ENCODE results near the gene KCNQ1OT1.

The KCNQ1OT1 gene

DNA sequence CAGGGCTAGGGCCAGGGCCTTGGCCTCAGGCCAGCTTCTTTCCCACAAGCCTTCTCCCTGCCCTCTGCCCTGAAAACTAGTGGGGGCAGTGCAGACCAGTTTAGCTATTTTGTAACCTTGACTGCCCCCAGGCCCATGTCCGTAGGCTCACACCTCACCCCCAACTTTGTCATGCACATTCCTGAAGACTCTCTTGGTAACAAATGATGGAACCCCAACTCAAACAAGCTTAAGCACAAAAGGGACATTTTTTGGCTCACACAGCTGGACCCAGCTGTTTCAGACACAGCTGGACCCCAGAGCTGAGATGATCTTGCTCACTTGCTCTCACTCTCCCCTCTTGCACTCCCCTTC is 46.6 kb downstream of the KCNQ1OT1 start:
- DNase-seq (ENCODE audit: low read depth): no peak
- H3K4me3 ChIP-seq (ENCODE audit: low read depth, low read length): no peak overlapping the region
- TF ChIP-seq, protein P1, sequence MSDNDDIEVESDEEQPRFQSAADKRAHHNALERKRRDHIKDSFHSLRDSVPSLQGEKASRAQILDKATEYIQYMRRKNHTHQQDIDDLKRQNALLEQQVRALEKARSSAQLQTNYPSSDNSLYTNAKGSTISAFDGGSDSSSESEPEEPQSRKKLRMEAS (IDR thresholded peaks at IDR 0.05; ENCODE audit: low read depth, low read length): no peak
- TF ChIP-seq POLR2A (IDR thresholded peaks at IDR 0.05; ENCODE audit: extremely low read depth, insufficient read length) (no peak), MYC (IDR thresholded peaks at IDR 0.05; ENCODE audit: low read depth, low read length) (no peak)
- TF ChIP-seq, protein P2, sequence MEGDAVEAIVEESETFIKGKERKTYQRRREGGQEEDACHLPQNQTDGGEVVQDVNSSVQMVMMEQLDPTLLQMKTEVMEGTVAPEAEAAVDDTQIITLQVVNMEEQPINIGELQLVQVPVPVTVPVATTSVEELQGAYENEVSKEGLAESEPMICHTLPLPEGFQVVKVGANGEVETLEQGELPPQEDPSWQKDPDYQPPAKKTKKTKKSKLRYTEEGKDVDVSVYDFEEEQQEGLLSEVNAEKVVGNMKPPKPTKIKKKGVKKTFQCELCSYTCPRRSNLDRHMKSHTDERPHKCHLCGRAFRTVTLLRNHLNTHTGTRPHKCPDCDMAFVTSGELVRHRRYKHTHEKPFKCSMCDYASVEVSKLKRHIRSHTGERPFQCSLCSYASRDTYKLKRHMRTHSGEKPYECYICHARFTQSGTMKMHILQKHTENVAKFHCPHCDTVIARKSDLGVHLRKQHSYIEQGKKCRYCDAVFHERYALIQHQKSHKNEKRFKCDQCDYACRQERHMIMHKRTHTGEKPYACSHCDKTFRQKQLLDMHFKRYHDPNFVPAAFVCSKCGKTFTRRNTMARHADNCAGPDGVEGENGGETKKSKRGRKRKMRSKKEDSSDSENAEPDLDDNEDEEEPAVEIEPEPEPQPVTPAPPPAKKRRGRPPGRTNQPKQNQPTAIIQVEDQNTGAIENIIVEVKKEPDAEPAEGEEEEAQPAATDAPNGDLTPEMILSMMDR (IDR thresholded peaks at IDR 0.05; ENCODE audit: low read depth, low read length): no peak

DNA sequence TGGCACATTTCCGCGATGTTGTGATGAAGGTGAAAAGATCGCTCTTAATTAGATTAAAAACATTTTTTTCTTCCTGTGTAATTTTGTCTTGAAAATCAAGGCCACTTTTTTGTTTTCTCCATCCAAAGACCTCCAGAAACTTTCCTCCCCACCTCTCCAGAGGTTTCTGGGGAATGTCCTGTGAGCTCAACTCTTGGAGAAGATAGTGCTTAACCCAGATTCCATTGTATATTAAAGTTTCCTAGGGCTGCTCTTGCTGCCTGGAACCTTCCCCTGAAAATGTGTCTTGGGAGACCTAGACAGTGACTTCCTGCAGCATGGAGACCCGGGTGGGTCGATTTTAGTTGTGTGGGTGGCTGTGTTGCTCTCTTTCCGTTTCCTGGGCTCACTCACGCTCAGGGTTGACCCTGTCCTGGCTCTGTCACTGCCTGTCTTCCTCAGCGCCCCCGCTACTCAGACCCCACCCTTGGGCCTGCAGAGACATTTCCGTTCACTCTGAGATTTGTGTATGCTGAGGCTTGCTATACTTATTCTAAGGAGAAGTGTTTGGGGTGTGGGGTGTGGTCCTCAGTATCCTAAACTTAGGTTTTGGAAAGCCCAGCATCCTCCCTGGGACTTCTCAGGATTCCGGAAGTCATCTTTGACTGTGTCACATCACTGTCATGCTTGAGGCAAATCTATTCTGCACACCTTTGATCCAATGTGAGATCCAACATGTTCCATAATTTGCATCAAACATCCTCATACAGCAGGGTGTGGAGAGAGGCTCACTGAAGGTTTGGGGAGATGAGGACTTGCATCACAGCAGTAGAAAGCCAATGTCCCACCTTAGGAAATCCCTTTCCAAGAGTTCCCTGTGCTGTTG is 47.2 kb downstream of the KCNQ1OT1 start:
- TF ChIP-seq, protein P1 (IDR thresholded peaks at IDR 0.05; ENCODE audit: low read depth, low read length): no peak
- TF ChIP-seq, protein P2 (IDR thresholded peaks at IDR 0.05; ENCODE audit: low read depth, low read length): no peak
- TF ChIP-seq POLR2A (IDR thresholded peaks at IDR 0.05; ENCODE audit: extremely low read depth, insufficient read length): no peak
- no peak for TF ChIP-seq MYC (IDR thresholded peaks at IDR 0.05; ENCODE audit: low read depth, low read length)
- DNase-seq (ENCODE audit: low read depth): no peak
- H3K4me3 ChIP-seq (ENCODE audit: low read depth, low read length): no peak overlapping the region

DNA sequence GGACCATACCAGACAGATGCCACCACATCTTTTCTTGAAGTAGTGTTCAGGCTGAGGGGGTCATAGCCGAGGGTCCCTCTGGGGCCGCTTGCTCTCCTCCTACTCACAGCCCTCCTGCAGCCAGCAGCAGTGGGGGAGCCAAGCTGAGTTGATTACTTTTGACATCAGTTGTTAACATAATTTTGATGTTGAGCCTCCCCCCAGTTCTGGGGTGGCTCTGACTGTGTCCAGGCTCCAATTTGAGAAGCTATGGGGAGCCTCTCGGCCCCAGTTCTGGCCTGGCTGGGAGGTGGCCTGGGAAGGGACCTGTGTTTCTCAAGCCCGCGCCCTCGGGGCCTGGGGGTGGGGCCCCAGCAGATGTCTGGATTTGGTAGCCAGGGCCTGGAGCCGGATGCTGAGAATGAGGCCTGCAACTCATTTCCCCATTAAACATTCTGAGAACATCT is 47.9 kb downstream of the KCNQ1OT1 start:
- no peak for DNase-seq (ENCODE audit: low read depth)
- TF ChIP-seq, protein P2 (IDR thresholded peaks at IDR 0.05; ENCODE audit: low read depth, low read length): no peak
- TF ChIP-seq MYC (IDR thresholded peaks at IDR 0.05; ENCODE audit: low read depth, low read length) (no peak), POLR2A (IDR thresholded peaks at IDR 0.05; ENCODE audit: extremely low read depth, insufficient read length) (no peak)
- TF ChIP-seq, protein P1 (IDR thresholded peaks at IDR 0.05; ENCODE audit: low read depth, low read length): no peak
- no peak overlapping the region for H3K4me3 ChIP-seq (ENCODE audit: low read depth, low read length)

DNA sequence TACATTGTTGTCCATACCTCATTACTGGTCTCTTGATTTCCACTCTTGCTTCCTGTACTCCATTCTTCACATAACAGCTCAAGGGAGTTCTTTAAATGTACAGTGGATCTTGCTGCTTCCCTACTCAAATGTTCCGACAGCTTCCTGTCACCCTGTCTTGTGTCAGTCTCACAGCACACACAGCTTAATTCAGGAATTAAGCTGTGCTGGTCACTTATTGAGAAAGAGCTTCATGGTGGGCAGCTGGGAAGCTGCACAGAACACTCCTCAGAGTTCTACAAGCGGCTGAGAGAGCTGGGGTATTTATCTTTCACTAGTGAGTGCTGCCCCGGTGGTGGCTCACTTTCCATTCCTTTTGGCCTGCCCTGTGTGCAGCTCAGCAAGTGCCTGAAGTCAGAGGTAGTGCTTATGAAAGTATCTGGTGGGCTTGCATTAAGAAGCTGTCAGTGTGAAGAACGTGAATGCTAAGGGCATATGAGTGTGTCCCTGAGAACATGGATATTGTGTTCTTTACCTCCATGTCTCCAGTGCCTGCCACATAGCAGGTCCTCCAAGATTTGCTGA is 48.7 kb downstream of the KCNQ1OT1 start:
- no peak overlapping the region for H3K4me3 ChIP-seq (ENCODE audit: low read depth, low read length)
- no peak for DNase-seq (ENCODE audit: low read depth)
- TF ChIP-seq POLR2A (IDR thresholded peaks at IDR 0.05; ENCODE audit: extremely low read depth, insufficient read length): no peak
- no peak for TF ChIP-seq MYC (IDR thresholded peaks at IDR 0.05; ENCODE audit: low read depth, low read length)
- TF ChIP-seq, protein P2 (IDR thresholded peaks at IDR 0.05; ENCODE audit: low read depth, low read length): no peak
- TF ChIP-seq, protein P1 (IDR thresholded peaks at IDR 0.05; ENCODE audit: low read depth, low read length): no peak

DNA sequence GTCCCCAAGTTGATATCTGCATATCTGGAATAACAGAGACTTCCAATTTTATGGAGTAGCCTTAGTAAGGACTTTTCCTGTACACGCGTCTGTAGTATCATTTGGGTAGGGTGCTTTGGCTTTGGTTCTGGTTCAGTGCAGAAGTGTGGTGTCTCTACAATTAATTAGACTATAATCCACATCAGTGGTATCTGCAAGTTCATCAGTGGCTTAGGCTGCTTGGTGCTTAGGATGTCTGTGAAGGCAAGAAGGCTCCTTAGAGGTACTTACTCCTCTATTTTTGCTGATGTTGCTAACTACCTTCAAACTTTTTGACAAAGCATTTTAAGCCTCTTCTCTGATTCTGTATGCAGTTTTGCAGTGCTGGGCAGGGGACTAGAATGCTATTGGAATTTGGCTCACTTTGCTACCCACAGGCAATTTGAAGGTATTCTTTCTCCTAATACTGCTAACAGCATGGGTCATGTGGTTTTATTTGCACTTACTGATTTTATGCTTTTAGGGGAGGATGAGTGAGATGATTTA is 49.4 kb downstream of the KCNQ1OT1 start:
- DNase-seq (ENCODE audit: low read depth): no peak
- H3K4me3 ChIP-seq (ENCODE audit: low read depth, low read length): no peak overlapping the region
- TF ChIP-seq, protein P1 (IDR thresholded peaks at IDR 0.05; ENCODE audit: low read depth, low read length): no peak
- TF ChIP-seq MYC (IDR thresholded peaks at IDR 0.05; ENCODE audit: low read depth, low read length): no peak
- TF ChIP-seq, protein P2 (IDR thresholded peaks at IDR 0.05; ENCODE audit: low read depth, low read length): no peak
- no peak for TF ChIP-seq POLR2A (IDR thresholded peaks at IDR 0.05; ENCODE audit: extremely low read depth, insufficient read length)
